ENCODE data around the gene RERE. TPM values are rescaled to one million over a fixed set of nuclear protein-coding genes. Genes with fewer than 3 reads are reported as not detected.
A peak's percentile ranks its signal among the peaks of the same experiment; 100 is the strongest.

The RERE gene
- total RNA-seq, 1 donor from 2014 or later = 88.5 TPM

- ATAC-seq (peak in 1 of 2 donors; percentile 23), DNase-seq (no peak)
- no peak overlapping the region for H3K27ac ChIP-seq
- peaks cover 40% of the 10 kb centered on the region for H3K4me1 ChIP-seq
- H3K4me3 ChIP-seq = no peak overlapping the region
- H3K9me3 ChIP-seq = no peaks in the 10 kb centered on the region
- no peak for TF ChIP-seq CTCF (IDR thresholded peaks at IDR 0.05)
- no peaks in the 10 kb centered on the region for H3K36me3 ChIP-seq
- H3K27me3 ChIP-seq (ENCODE audit: low read depth) = no peaks in the 10 kb centered on the region
- intact Hi-C loops (cut with DNase I) = no loop called here
Observed at GRCh38 chr1:8643542-8644536, 173.6 kb downstream of the RERE start.

GRCh38 chr1:8642114-8642513 lies 175.3 kb downstream of the RERE start:
- Histone ChIP-seq H3K27me3 (ENCODE audit: low read depth) (no peaks in the 10 kb centered on the region), H3K4me1 (peaks cover 26% of the 10 kb centered on the region), H3K27ac (no peak overlapping the region), H3K36me3 (no peaks in the 10 kb centered on the region), H3K9me3 (no peaks in the 10 kb centered on the region), H3K4me3 (no peak overlapping the region)
- ATAC-seq = no peak
- no peak for DNase-seq
- intact Hi-C loops (cut with DNase I) = no loop called here
- no peak for TF ChIP-seq CTCF (IDR thresholded peaks at IDR 0.05)

- DNase-seq (no peak), ATAC-seq (no peak)
- Histone ChIP-seq H3K27me3 (ENCODE audit: low read depth) (no peaks in the 10 kb centered on the region), H3K4me3 (no peak overlapping the region), H3K4me1 (peaks cover 20% of the 10 kb centered on the region), H3K9me3 (no peaks in the 10 kb centered on the region), H3K27ac (no peak overlapping the region), H3K36me3 (no peaks in the 10 kb centered on the region)
- TF ChIP-seq CTCF (IDR thresholded peaks at IDR 0.05) = no peak
- intact Hi-C loops (cut with DNase I) = no loop called here
Observed at GRCh38 chr1:8641377-8641997, 176.0 kb downstream of the RERE start.

- no peak for TF ChIP-seq CTCF (IDR thresholded peaks at IDR 0.05)
- Histone ChIP-seq H3K4me1 (peaks cover 15% of the 10 kb centered on the region), H3K4me3 (no peak overlapping the region), H3K36me3 (no peaks in the 10 kb centered on the region), H3K27me3 (ENCODE audit: low read depth) (no peaks in the 10 kb centered on the region), H3K9me3 (no peaks in the 10 kb centered on the region), H3K27ac (no peak overlapping the region)
- DNase-seq (no peak), ATAC-seq (no peak)
- intact Hi-C loops (cut with DNase I) = no loop called here
Observed at GRCh38 chr1:8640950-8641349, 176.5 kb downstream of the RERE start.

DNA sequence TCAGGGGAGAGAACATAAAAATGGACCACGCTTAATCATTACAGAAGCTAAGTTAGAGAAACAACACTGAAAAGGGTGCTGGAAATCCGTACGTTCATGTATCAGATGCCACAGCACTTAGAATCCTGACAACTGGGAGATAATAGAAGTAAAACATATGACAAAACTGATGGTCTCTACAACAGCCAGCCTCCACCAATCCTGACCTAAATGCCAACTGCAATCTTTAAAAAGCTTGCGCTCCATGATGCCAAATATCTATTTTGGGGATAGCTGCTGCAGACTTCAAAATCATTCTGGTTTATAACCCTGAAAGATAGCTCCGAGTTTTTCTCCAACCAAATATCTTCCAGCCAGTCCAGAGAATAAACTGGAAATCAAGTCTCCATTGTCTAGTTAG lies 178.3 kb downstream of the RERE start:
- no peaks in the 10 kb centered on the region for H3K9me3 ChIP-seq
- no peak overlapping the region for H3K4me3 ChIP-seq
- TF ChIP-seq CTCF (IDR thresholded peaks at IDR 0.05) = no peak
- no peak for ATAC-seq
- H3K27ac ChIP-seq = no peak overlapping the region
- peaks cover 14% of the 10 kb centered on the region for H3K4me1 ChIP-seq
- no peaks in the 10 kb centered on the region for H3K27me3 ChIP-seq (ENCODE audit: low read depth)
- H3K36me3 ChIP-seq = no peaks in the 10 kb centered on the region
- intact Hi-C loops (cut with DNase I) = no loop called here
- DNase-seq = no peak

All from lower lobe of right lung (tissue), 2 donors.